Heart left ventricle (tissue), 16 donors: ENCODE results near the gene CNIH3. TPM values are rescaled to one million over a fixed set of nuclear protein-coding genes. Genes with fewer than 3 reads are reported as not detected.
"Not testable (repeated sequence)": the region's sequence is repeated elsewhere in the genome, so short reads cannot be mapped to it uniquely, and the experiment has no call there.

Experiments
- ATAC-seq, 4 donors: fragments of 200-7000 bp; cut with Tn5 transposase; one replicate each; pipeline ENCODE4 v1.9.1; 2020 to 2022; ENCODE audit warnings: moderate library complexity in 4 of 4, mild to moderate bottlenecking in 3 of 4, moderate number of reproducible peaks in 1 of 4
- DNase-seq, 5 donors: peaks; one replicate each; pipeline ENCODE4 v3.0.0-alpha.2; 2020
- H3K27ac ChIP-seq, 12 donors: fragments of 200-600 bp; sonication (generic) in 4 of 12; one replicate each; pipeline versions ENCODE4 v1.5.0 to v1.8.0; 2016 to 2022; ENCODE audit warnings: mild to moderate bottlenecking in 2 of 12
- H3K27me3 ChIP-seq, 9 donors: fragments of 200-600 bp; sonication (generic) in 2 of 9; one replicate each; pipeline versions ENCODE4 v1.5.1 to v1.8.0; 2016 to 2022; ENCODE audit warnings: mild to moderate bottlenecking in 3 of 9
- H3K36me3 ChIP-seq, 9 donors: fragments of 200-600 bp; sonication (generic) in 2 of 9; one replicate each; pipeline versions ENCODE4 v1.5.0 to v1.8.0; 2018 to 2022; ENCODE audit warnings: mild to moderate bottlenecking in 2 of 9
- H3K4me1 ChIP-seq, 12 donors: fragments of 200-600 bp; sonication (generic) in 4 of 12; one replicate each; pipeline versions ENCODE4 v1.5.0 to v1.8.0; 2016 to 2022; ENCODE audit warnings: mild to moderate bottlenecking in 3 of 12
- H3K4me3 ChIP-seq, 12 donors: fragments of 200-600 bp; sonication (generic) in 4 of 12; one replicate each; pipeline versions ENCODE4 v1.5.0 to v1.8.0; 2017 to 2022; ENCODE audit warnings: mild to moderate bottlenecking in 9 of 12, moderate library complexity in 4 of 12
- H3K9me3 ChIP-seq, 12 donors: fragments of 200-600 bp; sonication (generic) in 4 of 12; one replicate each; pipeline versions ENCODE4 v1.5.0 to v1.8.0; 2016 to 2022; ENCODE audit warnings: mild to moderate bottlenecking in 1 of 12
- POLR2A ChIP-seq, 2 donors: fragments of 450-650 bp; IDR thresholded peaks; one replicate each; pipeline ENCODE4 v1.6.1; 2017; ENCODE audit warnings: antibody characterized with exemption in 2 of 2, mild to moderate bottlenecking in 2 of 2, moderate library complexity in 2 of 2
- WGBS, 4 donors: extraction: QIAGEN DNeasy Blood & Tissue Kit in 2 of 4; methylation state at CpG; one replicate each; pipeline versions ENCODE4 v1.1.5 to v1.1.7; 2013 to 2018; 5-methylcytosine and 5-hydroxymethylcytosine counted together
- intact Hi-C, 10 donors: fragments of 100-400 bp; cut with DNase I; formaldehyde crosslinking; loops; one replicate each; pipeline versions ENCODE4 v1.11.1 to v1.14.2; 2022
- long read RNA-seq, 3 donors: library from polyadenylated mRNA; unstranded; transcript quantifications; one replicate each; pipeline ENCODE4 v2.0.0, GENCODE V29; 2020 to 2021
- polyA plus RNA-seq, 2 donors: library from polyadenylated mRNA; stranded (reverse); fragments of 200-250 nt; gene quantifications; one replicate each; pipeline ENCODE4 v1.2.3, GENCODE V29; 2013
- total RNA-seq, 9 donors: library from RNA; depleted of rRNA in 2 of 9; stranded (reverse); fragments of >200 nt in 2 of 9; fragmentation: NEBNext Ultra II Directional in 3 of 9; extraction: Animal tissue kit (Norgen Biotek cat#: 25700) in 3 of 9; gene quantifications; one replicate each; pipeline versions ENCODE4 v1.1.0 to v1.2.4, GENCODE V29; 2016 to 2023
- TF ChIP-seq, protein P1 (sequence below), 12 donors: fragments of 200-600 bp; sonication (generic) in 4 of 12; IDR thresholded peaks; one replicate each; pipeline versions ENCODE4 v1.5.0 to v1.8.0; 2018 to 2022; ENCODE audit warnings: antibody characterized with exemption in 12 of 12, mild to moderate bottlenecking in 5 of 12
- donor health status: ischemic (EF 13 %, LVEDD 7.1; RV severe dilation, severe dysfunction).
- donor health status: healthy with polysubstance abuse.
- donor health status: DM: no; HTN: yes; CAD: no.
- donor health status: DM: no; HTN: no; CAD: no.
- donor health status: ischemic (EF 25% LVEDD 6.9; RV normal size, moderate dysfunction).
- donor health status: ischemic (EF 25% LVEDD 5.7; RV mildly dilated, moderate dysfunction).
- donor health status: healthy.
- donor health status: DM: yes; HTN: yes; CAD: no.
- donor health status: ischemic (EF 35%, LVEDD 5.7; RV mildly dilated, moderate dysfunction).
- donor health status: nonischemic (EF 11% LVEDD 7.7; RV severe dilation, severe dysfunction).
- donor health status: DM: yes; HTN: yes; CAD: no.
- donor health status: PGD.
- donor health status: ischemic (EF 29% LVEDD 5.4; RV normal size, mild dysfunction).
- donor health status: nonischemic (EF 23%, LVEDD 6.1; RV moderate dilation, normal function).

CNIH3 gene
- total RNA-seq (1 to 10 TPM in 2 of 9 donors, under 1 TPM in 5, not detected in 2; 0.40 to 2.6 (median 0.75) TPM), polyA plus RNA-seq (under 1 TPM; 0.34 to 0.50 TPM)
- long read RNA-seq, donor 1, result 0 reads
- long read RNA-seq, donor 2, partial matches to known transcripts, result 0 of 3 reads
- long read RNA-seq, donor 2, other reads (novel, unspliced or antisense), result 3 of 3 reads
- long read RNA-seq, donor 3, partial matches to known transcripts, result 0 of 2 reads
- long read RNA-seq, donor 3, other reads (novel, unspliced or antisense), result 2 of 2 reads

DNA sequence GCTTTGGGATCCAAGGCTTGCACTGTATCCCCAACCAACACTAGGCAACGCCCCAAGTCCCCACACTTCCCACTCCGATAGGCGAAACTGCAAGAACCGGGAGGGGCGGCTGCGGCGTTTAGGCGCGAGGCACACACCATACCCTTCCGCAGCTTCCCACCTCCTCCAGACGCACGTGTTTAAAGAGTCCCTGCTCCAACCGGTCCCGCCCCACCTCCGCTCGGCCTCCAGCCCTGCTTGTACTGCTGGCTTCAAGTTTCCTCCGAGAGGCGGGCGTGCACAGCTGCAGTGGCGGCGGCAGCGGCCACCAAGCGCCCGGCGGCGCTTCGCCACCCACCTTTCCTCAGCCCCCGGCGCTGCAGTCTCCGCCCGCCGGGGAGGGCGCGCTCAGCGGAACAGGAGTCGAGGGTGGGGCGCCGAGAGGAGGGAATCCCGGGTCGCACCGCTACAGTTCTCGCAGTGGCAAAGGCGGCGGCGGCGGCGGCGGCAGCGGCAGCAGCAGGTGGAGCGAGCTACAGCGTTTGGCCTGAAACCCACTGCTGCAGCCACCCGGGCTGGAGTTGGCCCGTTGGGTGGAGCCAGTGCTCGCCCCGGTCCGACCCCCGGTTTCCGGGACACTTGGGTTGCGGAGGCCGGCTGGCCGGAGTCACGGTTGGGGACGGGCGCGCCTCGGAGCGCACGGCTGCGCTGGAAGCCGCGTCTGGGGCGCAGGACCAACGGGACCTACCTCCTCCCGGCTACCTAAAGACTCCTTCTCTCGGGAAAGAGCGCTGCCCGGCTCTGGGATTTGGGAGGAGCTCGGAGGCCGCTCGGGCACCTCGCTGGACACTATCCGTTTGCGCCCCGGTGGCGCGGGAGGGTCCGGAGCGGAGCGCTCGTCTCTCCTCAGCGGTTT is at the start of gene CNIH3:
Gene CNIH3, plus strand, starts transcription at position 457 of the 895 bp plus-strand sequence. CDS start 858 bp downstream, outside the sequence.
- no peaks in the 10 kb centered on the region for H3K36me3 ChIP-seq
- H3K4me1 ChIP-seq, result peaks cover 0 to 20% (median 11%) of the 10 kb centered on the region in 12 donors
- H3K9me3 ChIP-seq, result no peaks in the 10 kb centered on the region
- intact Hi-C loops, result no loop called here
- ATAC-seq, result peak in 1 of 4 donors; percentile 41
- H3K4me3 ChIP-seq, result peak within 1 kb of the TSS; percentile 1 to 55 (median 44)
- no peak for TF ChIP-seq POLR2A (IDR thresholded peaks at IDR 0.05)
- TF ChIP-seq, protein P1, sequence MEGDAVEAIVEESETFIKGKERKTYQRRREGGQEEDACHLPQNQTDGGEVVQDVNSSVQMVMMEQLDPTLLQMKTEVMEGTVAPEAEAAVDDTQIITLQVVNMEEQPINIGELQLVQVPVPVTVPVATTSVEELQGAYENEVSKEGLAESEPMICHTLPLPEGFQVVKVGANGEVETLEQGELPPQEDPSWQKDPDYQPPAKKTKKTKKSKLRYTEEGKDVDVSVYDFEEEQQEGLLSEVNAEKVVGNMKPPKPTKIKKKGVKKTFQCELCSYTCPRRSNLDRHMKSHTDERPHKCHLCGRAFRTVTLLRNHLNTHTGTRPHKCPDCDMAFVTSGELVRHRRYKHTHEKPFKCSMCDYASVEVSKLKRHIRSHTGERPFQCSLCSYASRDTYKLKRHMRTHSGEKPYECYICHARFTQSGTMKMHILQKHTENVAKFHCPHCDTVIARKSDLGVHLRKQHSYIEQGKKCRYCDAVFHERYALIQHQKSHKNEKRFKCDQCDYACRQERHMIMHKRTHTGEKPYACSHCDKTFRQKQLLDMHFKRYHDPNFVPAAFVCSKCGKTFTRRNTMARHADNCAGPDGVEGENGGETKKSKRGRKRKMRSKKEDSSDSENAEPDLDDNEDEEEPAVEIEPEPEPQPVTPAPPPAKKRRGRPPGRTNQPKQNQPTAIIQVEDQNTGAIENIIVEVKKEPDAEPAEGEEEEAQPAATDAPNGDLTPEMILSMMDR (IDR thresholded peaks at IDR 0.05), result no peak
- WGBS, 4 donors, result 0 to 1% (median 1%) methylated on average over 55 to 91 of the region's 91 CpGs
- DNase-seq, result no peak
- no peak within 1 kb of the TSS for H3K27ac ChIP-seq
- peaks cover 27 to 68% (median 45%) of the 10 kb centered on the region in 9 donors for H3K27me3 ChIP-seq

GRCh38 chr1:224566492-224566891 is 49.6 kb upstream of the CNIH3 start:
- H3K27me3 ChIP-seq, DNase-seq, ATAC-seq, H3K36me3 ChIP-seq, H3K4me3 ChIP-seq, H3K9me3 ChIP-seq, intact Hi-C loops, H3K27ac ChIP-seq, H3K4me1 ChIP-seq: not testable (repeated sequence)
- 78 to 93% (median 85%) methylated on average over 1 of the region's 1 CpG for WGBS, 4 donors

GRCh38 chr1:224569276-224569675 is 46.8 kb upstream of the CNIH3 start:
- Histone ChIP-seq H3K9me3 (no peaks in the 10 kb centered on the region), H3K27ac (no peak overlapping the region), H3K4me1 (peaks cover 0 to 7% (median 0%) of the 10 kb centered on the region in 12 donors), H3K36me3 (no peaks in the 10 kb centered on the region), H3K4me3 (no peak overlapping the region), H3K27me3 (no peaks in the 10 kb centered on the region)
- WGBS, 4 donors, result 91 to 94% (median 93%) methylated on average over 6 of the region's 6 CpGs
- TF ChIP-seq, protein P1 (IDR thresholded peaks at IDR 0.05), result no peak
- TF ChIP-seq POLR2A (IDR thresholded peaks at IDR 0.05), result no peak
- DNase-seq (no peak), ATAC-seq (no peak)
- intact Hi-C loops, result no loop called here

DNA sequence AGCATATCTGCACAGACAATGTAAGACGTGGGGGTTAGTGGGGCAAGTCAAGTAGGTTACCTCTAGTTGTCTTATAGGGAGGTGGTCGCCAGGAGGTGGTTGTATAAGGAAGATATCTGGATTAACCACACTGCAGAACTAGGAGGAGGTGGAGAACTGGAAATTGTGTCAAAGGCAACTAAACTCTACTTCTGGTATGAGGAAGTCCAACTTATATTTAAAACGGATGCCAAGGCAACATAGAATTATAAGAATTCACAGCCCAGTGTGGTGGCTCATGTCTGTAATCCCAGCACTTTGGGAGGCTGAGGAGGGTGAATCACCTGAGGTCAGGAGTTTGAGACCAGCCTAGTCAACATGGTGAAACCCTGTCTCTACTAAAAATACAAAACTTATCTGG is 44.1 kb upstream of the CNIH3 start:
- DNase-seq, H3K4me1 ChIP-seq, intact Hi-C loops, H3K36me3 ChIP-seq, H3K27me3 ChIP-seq, H3K4me3 ChIP-seq, H3K27ac ChIP-seq, ATAC-seq: not testable (repeated sequence)
- peaks cover 0 to 13% (median 4%) of the 10 kb centered on the region in 12 donors for H3K9me3 ChIP-seq
- WGBS, 4 donors, result 68 to 79% (median 70%) methylated on average over 3 of the region's 3 CpGs

- DNase-seq, result no peak
- no peaks in the 10 kb centered on the region for H3K36me3 ChIP-seq
- H3K27ac ChIP-seq, result no peak overlapping the region
- no peaks in the 10 kb centered on the region for H3K4me1 ChIP-seq
- ATAC-seq, result no peak
- H3K27me3 ChIP-seq, result no peaks in the 10 kb centered on the region
- TF ChIP-seq POLR2A (IDR thresholded peaks at IDR 0.05), result no peak
- TF ChIP-seq, protein P1 (IDR thresholded peaks at IDR 0.05), result no peak
- intact Hi-C loops, result no loop called here
- WGBS, 4 donors, result 14 to 38% (median 23%) methylated on average over 1 of the region's 1 CpG
- peaks cover 0 to 19% (median 4%) of the 10 kb centered on the region in 12 donors for H3K9me3 ChIP-seq
- H3K4me3 ChIP-seq, result no peak overlapping the region
Observed at GRCh38 chr1:224579526-224579925, 36.6 kb upstream of the CNIH3 start.
